Nephron progenitor cell (in vitro differentiated cells): Measurements from ENCODE around the gene ARHGEF17.

Experiments used
- DNase-seq: peaks from one replicate; pipeline ENCODE4 v3.0.0; 2021
- H3K27ac Mint-ChIP-seq: 2 replicates; pipeline ENCODE4 v1.8.0; 2021; ENCODE audit warnings: mild to moderate bottlenecking, moderate library complexity, mixed read lengths
- H3K27me3 Mint-ChIP-seq: 2 replicates; pipeline ENCODE4 v1.8.0; 2021; ENCODE audit warnings: mild to moderate bottlenecking, low read depth, mixed read lengths; ENCODE audit not compliant: poor library complexity
- H3K36me3 Mint-ChIP-seq: 2 replicates; pipeline ENCODE4 v1.8.0; 2021; ENCODE audit warnings: low read depth, mixed read lengths
- H3K4me1 Mint-ChIP-seq: 2 replicates; pipeline ENCODE4 v1.8.0; 2021; ENCODE audit warnings: mixed read lengths
- H3K4me3 Mint-ChIP-seq: 2 replicates; pipeline ENCODE4 v1.8.0; 2021; ENCODE audit warnings: mild to moderate bottlenecking, moderate library complexity, mixed read lengths
- H3K9me3 Mint-ChIP-seq: 2 replicates; pipeline ENCODE4 v1.8.0; 2021; ENCODE audit warnings: mild to moderate bottlenecking, moderate library complexity, mixed read lengths
- CTCF ChIP-seq: fragments of 200-600 bp; sonication (generic); IDR thresholded peaks from 2 replicates; pipeline ENCODE4 v1.5.0; 2021; ENCODE audit warnings: antibody characterized with exemption

ARHGEF17 gene

GRCh38 chr11:73308003-73308960 lies at the start of gene ARHGEF17:
Gene ARHGEF17, plus strand, starts transcription at chr11:73308276. Its CDS starts 363 bp downstream, at chr11:73308639.
- peaks cover 56% of the 10 kb centered on the region for H3K4me1 Mint-ChIP-seq
- DNase-seq: peak; percentile 82
- no peak for TF ChIP-seq CTCF
- H3K9me3 Mint-ChIP-seq: no peaks in the 10 kb centered on the region
- peak within 1 kb of the TSS; percentile 78 for H3K4me3 Mint-ChIP-seq
- peak within 1 kb of the TSS; percentile 81 for H3K27ac Mint-ChIP-seq
- no peaks in the 10 kb centered on the region for H3K36me3 Mint-ChIP-seq
- no peaks in the 10 kb centered on the region for H3K27me3 Mint-ChIP-seq

- Mint-ChIP-seq H3K27ac (peak overlapping the region; percentile 67), H3K36me3 (no peaks in the 10 kb centered on the region), H3K4me3 (no peak overlapping the region), H3K4me1 (peaks cover 30% of the 10 kb centered on the region), H3K9me3 (peaks cover 3% of the 10 kb centered on the region), H3K27me3 (peaks cover 26% of the 10 kb centered on the region)
- TF ChIP-seq CTCF: no peak
- peak; percentile 0 for DNase-seq
Observed at GRCh38 chr11:73259406-73260126, 48.5 kb upstream of the ARHGEF17 start.

- no peaks in the 10 kb centered on the region for H3K36me3 Mint-ChIP-seq
- no peak overlapping the region for H3K27ac Mint-ChIP-seq
- no peak overlapping the region for H3K4me3 Mint-ChIP-seq
- peaks cover 34% of the 10 kb centered on the region for H3K4me1 Mint-ChIP-seq
- no peak for TF ChIP-seq CTCF
- peaks cover 31% of the 10 kb centered on the region for H3K27me3 Mint-ChIP-seq
- peaks cover 3% of the 10 kb centered on the region for H3K9me3 Mint-ChIP-seq
- no peak for DNase-seq
Observed at GRCh38 chr11:73260127-73260457, 48.0 kb upstream of the ARHGEF17 start.

- H3K27ac Mint-ChIP-seq: no peak overlapping the region
- H3K4me1 Mint-ChIP-seq: peaks cover 24% of the 10 kb centered on the region
- DNase-seq: no peak
- peaks cover 3% of the 10 kb centered on the region for H3K9me3 Mint-ChIP-seq
- H3K36me3 Mint-ChIP-seq: no peaks in the 10 kb centered on the region
- H3K27me3 Mint-ChIP-seq: peaks cover 57% of the 10 kb centered on the region
- no peak for TF ChIP-seq CTCF
- no peak overlapping the region for H3K4me3 Mint-ChIP-seq
Observed at GRCh38 chr11:73262851-73263495, 45.1 kb upstream of the ARHGEF17 start.

GRCh38 chr11:73263640-73264039 lies 44.4 kb upstream of the ARHGEF17 start:
- TF ChIP-seq CTCF: no peak
- H3K36me3 Mint-ChIP-seq: no peaks in the 10 kb centered on the region
- H3K27ac Mint-ChIP-seq: no peak overlapping the region
- peaks cover 3% of the 10 kb centered on the region for H3K9me3 Mint-ChIP-seq
- peaks cover 61% of the 10 kb centered on the region for H3K27me3 Mint-ChIP-seq
- peaks cover 20% of the 10 kb centered on the region for H3K4me1 Mint-ChIP-seq
- no peak overlapping the region for H3K4me3 Mint-ChIP-seq
- DNase-seq: peak; percentile 0
